SU-DHL-6 (cell line): Measurements from ENCODE around the gene PXT1.

Experiments used
- CTCF ChIP-seq: fragments of 200-600 bp; sonication (generic); IDR thresholded peaks from one replicate; pipeline ENCODE4 v1.5.1; 2017; ENCODE audit warnings: antibody characterized with exemption, mild to moderate bottlenecking, low read length, moderate library complexity; ENCODE audit not compliant: insufficient read depth, poor library complexity, severe bottlenecking
- EZH2phosphoT487 ChIP-seq: fragments of 200-600 bp; sonication (generic), shearing (Covaris generic); conservative IDR thresholded peaks from 2 replicates; pipeline ENCODE4 v1.6.1; 2018; ENCODE audit warnings: mild to moderate bottlenecking, antibody characterized with exemption, low read length, moderate library complexity, mixed read lengths

- TF ChIP-seq CTCF (no peak), EZH2phosphoT487 (no peak)
Measured at GRCh38 chr6:36374194-36374593, 68.5 kb downstream of the PXT1 start.
